ENCODE data around the gene SPART. TPM values are rescaled to one million over a fixed set of nuclear protein-coding genes. Genes with fewer than 3 reads are reported as not detected.

Gene SPART
- total and polyA plus RNA-seq, 2 of the 8 experiments (the other 6 are each of a cell fraction or from before 2014, with no cell fraction given), result 27.2 to 74.1 TPM

DNA sequence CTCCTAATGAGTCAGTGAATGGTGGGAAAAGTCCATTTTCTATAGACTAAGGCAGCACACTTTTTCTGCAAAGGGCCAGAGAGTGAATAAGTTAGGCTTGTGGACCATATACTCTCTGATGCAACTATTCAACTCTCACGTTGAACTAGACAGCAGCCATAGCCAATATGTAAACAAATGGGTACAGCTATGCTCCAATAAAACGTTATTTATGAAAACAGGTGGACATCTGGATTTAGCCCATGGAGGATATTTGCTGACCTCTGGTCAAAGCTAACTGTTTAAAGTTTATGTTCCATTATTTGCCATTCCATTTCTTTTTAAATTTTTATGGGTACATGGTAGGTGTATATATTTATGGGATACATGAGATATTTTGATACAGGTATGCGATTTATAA, 43.9 kb downstream of the SPART start (continued):
- TF ChIP-seq, protein P1, sequence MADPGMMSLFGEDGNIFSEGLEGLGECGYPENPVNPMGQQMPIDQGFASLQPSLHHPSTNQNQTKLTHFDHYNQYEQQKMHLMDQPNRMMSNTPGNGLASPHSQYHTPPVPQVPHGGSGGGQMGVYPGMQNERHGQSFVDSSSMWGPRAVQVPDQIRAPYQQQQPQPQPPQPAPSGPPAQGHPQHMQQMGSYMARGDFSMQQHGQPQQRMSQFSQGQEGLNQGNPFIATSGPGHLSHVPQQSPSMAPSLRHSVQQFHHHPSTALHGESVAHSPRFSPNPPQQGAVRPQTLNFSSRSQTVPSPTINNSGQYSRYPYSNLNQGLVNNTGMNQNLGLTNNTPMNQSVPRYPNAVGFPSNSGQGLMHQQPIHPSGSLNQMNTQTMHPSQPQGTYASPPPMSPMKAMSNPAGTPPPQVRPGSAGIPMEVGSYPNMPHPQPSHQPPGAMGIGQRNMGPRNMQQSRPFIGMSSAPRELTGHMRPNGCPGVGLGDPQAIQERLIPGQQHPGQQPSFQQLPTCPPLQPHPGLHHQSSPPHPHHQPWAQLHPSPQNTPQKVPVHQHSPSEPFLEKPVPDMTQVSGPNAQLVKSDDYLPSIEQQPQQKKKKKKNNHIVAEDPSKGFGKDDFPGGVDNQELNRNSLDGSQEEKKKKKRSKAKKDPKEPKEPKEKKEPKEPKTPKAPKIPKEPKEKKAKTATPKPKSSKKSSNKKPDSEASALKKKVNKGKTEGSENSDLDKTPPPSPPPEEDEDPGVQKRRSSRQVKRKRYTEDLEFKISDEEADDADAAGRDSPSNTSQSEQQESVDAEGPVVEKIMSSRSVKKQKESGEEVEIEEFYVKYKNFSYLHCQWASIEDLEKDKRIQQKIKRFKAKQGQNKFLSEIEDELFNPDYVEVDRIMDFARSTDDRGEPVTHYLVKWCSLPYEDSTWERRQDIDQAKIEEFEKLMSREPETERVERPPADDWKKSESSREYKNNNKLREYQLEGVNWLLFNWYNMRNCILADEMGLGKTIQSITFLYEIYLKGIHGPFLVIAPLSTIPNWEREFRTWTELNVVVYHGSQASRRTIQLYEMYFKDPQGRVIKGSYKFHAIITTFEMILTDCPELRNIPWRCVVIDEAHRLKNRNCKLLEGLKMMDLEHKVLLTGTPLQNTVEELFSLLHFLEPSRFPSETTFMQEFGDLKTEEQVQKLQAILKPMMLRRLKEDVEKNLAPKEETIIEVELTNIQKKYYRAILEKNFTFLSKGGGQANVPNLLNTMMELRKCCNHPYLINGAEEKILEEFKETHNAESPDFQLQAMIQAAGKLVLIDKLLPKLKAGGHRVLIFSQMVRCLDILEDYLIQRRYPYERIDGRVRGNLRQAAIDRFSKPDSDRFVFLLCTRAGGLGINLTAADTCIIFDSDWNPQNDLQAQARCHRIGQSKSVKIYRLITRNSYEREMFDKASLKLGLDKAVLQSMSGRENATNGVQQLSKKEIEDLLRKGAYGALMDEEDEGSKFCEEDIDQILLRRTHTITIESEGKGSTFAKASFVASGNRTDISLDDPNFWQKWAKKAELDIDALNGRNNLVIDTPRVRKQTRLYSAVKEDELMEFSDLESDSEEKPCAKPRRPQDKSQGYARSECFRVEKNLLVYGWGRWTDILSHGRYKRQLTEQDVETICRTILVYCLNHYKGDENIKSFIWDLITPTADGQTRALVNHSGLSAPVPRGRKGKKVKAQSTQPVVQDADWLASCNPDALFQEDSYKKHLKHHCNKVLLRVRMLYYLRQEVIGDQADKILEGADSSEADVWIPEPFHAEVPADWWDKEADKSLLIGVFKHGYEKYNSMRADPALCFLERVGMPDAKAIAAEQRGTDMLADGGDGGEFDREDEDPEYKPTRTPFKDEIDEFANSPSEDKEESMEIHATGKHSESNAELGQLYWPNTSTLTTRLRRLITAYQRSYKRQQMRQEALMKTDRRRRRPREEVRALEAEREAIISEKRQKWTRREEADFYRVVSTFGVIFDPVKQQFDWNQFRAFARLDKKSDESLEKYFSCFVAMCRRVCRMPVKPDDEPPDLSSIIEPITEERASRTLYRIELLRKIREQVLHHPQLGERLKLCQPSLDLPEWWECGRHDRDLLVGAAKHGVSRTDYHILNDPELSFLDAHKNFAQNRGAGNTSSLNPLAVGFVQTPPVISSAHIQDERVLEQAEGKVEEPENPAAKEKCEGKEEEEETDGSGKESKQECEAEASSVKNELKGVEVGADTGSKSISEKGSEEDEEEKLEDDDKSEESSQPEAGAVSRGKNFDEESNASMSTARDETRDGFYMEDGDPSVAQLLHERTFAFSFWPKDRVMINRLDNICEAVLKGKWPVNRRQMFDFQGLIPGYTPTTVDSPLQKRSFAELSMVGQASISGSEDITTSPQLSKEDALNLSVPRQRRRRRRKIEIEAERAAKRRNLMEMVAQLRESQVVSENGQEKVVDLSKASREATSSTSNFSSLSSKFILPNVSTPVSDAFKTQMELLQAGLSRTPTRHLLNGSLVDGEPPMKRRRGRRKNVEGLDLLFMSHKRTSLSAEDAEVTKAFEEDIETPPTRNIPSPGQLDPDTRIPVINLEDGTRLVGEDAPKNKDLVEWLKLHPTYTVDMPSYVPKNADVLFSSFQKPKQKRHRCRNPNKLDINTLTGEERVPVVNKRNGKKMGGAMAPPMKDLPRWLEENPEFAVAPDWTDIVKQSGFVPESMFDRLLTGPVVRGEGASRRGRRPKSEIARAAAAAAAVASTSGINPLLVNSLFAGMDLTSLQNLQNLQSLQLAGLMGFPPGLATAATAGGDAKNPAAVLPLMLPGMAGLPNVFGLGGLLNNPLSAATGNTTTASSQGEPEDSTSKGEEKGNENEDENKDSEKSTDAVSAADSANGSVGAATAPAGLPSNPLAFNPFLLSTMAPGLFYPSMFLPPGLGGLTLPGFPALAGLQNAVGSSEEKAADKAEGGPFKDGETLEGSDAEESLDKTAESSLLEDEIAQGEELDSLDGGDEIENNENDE (IDR thresholded peaks at IDR 0.05; ENCODE audit: insufficient replicate concordance, low read length), result no peak
- no peak for TF ChIP-seq GABPA (IDR thresholded peaks at IDR 0.05; ENCODE audit: borderline replicate concordance, insufficient read depth, low read length)

All from H1 (cell line).